Left ventricle myocardium superior (tissue), 1 donor: Measurements from ENCODE around the gene NXPH2. TPM values are rescaled to one million over a fixed set of nuclear protein-coding genes. Genes with fewer than 3 reads are reported as not detected.

Experiments used
- ATAC-seq: fragments of 200-7000 bp; cut with Tn5 transposase; one replicate; pipeline ENCODE4 v1.9.1; 2020; ENCODE audit warnings: mild to moderate bottlenecking, moderate library complexity
- DNase-seq: peaks from one replicate; pipeline ENCODE4 v3.0.0-alpha.2; 2020
- intact Hi-C: fragments of 100-400 bp; cut with micrococcal nuclease; formaldehyde crosslinking; loops from one replicate; pipeline ENCODE4 v1.11.0; 2022
- long read RNA-seq: library from polyadenylated mRNA; unstranded; transcript quantifications from one replicate; pipeline ENCODE4 v2.0.0, GENCODE V29; 2021
- total RNA-seq: library from RNA; stranded (reverse); fragmentation: NEBNext Ultra II Directional; extraction: Animal tissue kit (Norgen Biotek cat#: 25700); gene quantifications from one replicate; pipeline ENCODE4 v1.2.1, GENCODE V29; 2021
- donor health status: DM: no; HTN: yes; CAD: no; lungs with severe emphysema.

NXPH2 gene
- not detected for total RNA-seq
- long read RNA-seq = 0 reads

DNA sequence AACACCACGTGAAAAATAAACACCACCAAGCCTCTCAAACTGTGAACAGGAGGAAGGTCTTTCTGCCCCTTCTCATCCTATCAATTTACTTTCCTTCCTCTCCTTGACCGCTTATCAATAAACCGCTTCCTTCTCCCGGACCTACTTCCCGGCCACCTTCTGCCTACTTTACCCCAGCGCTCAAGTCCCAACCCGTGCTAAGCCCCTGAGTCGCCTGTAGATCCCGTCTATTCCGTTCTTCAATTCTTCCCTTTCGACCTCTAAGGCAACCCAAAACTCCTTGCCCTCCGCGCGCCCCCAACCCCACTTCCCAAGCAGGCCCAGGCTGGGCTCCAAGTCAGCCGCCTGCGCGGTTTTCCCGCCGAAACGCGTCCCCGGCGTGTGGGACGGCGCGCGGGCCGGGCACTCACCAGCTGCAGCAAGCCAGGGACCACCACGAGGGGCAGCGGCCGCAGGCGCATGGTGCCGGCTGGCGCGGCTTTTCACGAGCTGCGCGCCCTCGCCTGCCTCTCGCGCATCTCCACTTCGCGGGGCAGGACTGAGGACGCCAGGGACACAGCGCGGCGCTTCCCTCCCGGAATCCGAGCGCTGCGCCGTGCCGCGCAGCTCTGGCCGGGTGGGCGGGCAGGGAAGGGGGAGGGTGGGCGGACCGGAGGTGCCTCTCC lies at the start of gene NXPH2:
NXPH2 (minus strand) TSS at position 610 of the 665 bp plus-strand sequence; CDS start at position 461, 149 bp downstream.
- DNase-seq = no peak
- intact Hi-C loops = no loop called here
- ATAC-seq = peak; percentile 14

DNA sequence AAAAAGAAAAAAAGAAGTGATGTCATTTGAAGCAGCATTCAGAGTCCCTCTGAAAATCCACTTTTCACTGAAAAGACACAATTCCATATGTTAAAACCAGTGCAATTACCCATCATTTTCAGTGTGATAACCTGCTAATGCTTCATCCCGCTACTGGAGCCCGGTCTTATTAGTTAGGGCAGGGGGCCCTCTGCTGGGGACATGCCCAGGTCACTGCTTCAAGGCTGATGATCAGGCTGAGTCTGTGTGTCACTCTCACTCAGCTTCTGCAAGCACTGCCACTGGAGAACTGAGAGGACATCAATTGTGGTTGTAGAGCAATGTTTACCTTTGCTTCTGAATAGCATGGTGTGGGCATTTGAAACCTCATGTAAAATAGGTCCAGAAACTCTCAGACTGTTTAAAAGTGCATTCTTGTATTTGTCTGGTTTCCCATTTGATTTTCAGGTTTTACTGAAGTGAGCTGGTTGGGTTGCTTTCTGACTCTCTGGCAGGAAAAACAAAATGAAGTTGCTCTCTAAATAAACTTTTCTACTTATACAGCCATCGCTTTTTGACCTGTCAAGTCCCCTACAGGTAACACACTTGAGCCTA lies 49.2 kb upstream of the NXPH2 start:
- peak; percentile 40 for DNase-seq
- ATAC-seq = peak; percentile 42
- intact Hi-C loops = loop anchor here (5.0 kb wide), 1 partner anchor 917 kb away; no protein-coding TSS in a partner anchor

DNA sequence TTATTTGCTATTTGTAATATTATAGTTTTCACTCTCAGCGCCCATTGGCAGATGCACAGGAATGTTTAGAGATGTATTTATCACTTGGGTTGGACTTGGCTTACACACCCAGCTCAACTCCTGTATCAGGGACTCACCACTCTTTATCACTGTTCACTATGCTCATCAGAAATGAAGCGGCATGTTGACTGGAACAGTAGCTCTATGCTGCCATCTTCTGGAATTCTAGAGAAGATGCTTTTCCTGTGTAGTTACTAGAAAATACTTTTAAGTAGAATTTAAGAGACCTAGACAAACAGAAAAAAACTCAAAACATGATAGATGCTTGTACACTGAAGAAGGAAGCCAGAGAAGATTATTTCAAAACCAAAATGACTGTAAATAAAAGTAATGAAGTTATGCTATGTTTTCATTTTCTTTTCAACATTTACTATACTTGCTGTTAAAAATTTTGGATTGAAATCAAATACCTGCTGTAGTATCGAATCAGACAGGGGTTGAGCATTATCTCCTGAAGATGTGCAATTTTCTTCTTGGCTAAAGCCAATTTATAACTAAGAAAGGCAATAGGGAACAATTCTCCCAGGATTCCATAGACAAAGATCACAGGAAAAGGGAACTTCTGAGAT lies 47.4 kb upstream of the NXPH2 start:
- intact Hi-C loops = loop anchor here (5.0 kb wide), 1 partner anchor 915 kb away; no protein-coding TSS in a partner anchor
- DNase-seq (no peak), ATAC-seq (peak; percentile 57)

DNA sequence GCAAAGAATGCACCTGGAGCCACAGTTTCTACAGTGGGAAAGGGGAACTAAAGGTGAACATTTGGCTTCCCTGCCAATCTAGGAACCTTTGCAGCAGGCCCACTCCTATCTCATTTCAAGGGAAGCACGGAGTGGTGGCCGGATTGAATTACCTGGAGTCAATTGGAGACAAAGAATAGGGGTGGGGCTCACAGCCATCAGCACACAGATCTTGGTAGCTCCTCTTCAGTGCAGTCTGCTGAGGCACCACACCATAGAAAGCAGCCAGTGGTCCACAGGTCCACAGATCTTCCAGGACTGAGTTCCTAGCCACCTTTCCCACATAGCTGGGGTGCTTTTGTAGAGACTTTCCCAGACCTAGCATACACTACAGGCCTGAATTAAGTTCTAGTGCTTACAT lies 43.5 kb upstream of the NXPH2 start:
- intact Hi-C loops = no loop called here
- no peak for ATAC-seq
- no peak for DNase-seq

DNA sequence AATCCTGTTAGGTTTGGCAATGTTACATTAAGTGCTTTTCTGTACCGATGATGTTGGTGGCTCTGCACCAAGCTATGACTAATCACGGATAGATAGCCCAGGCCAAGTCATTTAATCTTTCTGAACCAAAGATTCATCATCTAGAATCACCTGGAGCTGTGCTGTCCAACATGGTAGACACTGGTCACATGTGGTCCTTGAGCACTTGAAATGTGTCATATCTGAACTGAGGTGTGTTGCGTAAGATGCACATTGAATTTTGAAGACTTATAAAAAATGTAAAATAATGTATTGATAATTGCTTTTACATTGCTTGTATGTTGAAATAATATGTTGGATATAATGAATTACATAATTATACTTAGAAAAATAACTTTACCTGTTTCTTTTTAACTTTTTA lies 39.8 kb upstream of the NXPH2 start:
- DNase-seq (no peak), ATAC-seq (no peak)
- intact Hi-C loops = no loop called here

DNA sequence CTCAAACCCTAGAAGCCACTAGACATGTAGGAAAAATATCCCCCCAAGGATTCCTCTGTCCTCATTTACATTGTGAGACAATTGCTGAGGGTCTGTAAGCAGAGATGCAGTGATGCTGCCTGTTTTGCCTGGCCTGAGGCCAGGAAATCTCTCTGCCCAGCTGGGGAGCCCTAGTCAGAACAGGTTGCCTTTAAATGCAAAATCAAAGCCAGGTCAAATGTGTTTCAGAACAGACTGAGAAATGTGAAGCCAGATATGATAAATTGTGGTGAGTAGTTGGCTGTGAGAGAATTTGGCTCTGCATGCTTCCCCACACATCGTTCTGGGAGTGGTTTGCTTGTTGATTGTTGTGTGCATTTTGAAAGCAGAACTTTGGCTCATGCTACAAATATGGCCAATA lies 38.4 kb upstream of the NXPH2 start:
- no peak for ATAC-seq
- DNase-seq = no peak
- intact Hi-C loops = no loop called here

DNA sequence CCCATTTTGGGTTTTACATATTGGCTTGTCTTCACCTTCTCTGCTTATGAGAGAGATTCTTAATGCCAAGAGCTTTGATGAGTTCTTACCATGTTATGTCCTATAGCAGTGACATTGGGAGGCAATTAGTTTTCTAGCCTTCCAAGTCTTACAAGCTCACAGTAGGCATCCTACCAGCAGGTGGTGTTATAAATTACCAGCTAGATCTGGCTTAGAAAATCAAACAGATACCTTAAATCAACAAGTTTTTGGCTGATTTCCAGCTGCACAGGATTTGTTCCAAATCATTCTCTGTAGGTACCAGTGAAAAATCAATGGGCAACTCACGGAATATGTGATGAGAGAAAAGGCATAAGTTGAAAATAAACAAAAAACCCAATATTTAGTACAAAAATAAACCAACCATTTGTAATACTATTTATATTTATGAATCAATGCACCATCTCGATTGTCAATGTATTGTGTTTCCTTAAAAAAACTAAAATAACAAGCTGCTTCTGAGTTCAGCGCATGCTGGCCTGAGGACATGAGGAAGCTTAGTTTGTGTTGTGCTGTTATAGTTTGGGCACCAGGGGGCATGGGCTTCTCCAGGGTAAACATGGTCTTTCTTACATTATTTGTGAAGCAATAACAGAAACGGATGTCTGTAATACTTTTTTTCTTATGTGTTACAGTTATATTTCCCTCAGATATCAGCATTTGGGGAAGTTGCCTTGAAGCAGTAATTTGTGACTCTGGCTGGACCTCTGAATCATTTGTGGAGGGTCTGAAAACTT lies 34.1 kb upstream of the NXPH2 start:
- DNase-seq (no peak), ATAC-seq (no peak)
- intact Hi-C loops = no loop called here

DNA sequence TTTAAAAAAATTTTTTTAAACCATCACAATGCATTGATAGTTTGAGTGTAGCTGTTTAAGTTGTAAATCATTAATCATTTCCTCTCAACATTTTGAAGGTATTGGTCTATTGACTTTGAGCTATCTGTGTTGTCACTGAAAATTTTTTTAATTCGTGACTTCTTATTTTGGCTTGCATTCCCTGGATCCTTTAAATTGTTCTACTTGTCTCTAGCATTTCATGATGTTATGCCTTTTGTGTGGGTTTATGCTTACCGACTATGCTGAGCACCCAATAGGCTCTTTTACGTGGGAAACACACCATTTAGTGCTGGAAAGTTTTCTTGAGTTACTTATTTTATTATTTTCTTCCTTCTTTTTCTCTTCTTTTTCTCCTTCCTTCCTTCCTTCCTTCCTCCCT lies 31.2 kb upstream of the NXPH2 start:
- ATAC-seq = no peak
- intact Hi-C loops = no loop called here
- no peak for DNase-seq

DNA sequence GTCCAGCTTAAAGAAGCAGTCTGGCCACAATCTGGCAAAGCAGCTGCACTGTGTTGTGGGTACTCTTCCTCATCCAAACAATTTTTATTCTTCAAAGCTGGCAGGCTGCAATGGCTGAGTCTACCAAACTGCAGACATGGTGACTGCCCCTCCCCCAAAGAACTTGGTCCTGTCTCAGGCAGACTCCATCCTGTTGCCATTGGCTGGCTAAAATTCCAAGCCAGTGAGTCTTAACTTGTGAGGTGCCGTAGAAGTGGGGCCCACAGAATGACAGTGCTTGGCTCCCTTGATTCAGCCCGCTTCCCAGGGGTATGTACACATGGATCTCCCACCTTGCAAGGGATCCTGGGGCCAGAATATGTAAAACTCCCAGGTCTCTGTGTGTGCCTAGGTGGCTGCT lies 14.5 kb upstream of the NXPH2 start:
- no peak for DNase-seq
- intact Hi-C loops = no loop called here
- no peak for ATAC-seq

DNA sequence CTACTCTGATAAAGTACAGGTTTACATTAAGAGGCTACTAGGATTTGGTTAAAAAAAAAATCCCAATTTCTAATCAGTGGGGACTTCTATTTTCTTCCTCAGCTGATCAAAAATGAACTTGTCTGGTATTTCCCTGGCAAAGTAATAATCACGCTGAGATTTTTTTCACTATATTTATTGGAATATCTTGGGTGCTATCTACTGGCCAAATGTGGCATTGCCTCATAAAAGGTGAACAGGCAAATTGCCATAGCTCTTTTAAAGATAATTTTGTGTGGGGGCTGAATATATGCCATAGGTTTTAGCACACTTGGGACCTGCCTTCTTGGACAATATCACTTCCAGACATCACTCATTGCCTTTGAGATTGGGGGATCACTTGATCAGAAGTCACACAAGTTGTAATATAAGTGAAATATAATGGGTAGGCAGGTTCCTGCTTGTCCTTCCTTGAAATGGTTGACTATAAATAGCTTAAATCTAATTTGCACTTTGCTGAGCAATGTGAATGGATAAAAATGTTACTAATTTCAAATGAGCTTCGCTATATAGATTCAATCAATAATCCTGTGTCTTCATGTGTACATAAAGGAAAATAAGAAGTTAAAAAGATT lies 7.0 kb upstream of the NXPH2 start:
- DNase-seq = no peak
- no peak for ATAC-seq
- intact Hi-C loops = no loop called here

DNA sequence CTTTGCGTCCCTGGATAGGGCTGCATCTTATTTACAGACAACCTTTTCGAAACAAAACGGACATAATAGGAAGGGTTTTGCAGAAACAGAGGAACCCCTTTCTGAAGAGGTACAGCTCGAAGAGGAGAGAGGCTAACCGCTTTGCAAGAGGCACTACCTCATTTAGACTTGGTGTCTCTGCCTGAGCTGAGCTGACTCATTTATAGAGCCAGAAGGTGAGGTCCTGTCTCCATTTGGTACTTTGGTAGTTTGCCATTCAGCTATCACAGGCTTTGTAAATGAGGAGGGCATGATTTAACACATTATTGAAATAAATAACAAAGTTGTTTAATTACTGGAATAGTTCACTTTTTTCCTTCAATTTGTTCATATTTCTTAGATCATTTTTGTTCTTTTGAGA lies 2.2 kb upstream of the NXPH2 start:
- ATAC-seq (no peak), DNase-seq (no peak)
- intact Hi-C loops = no loop called here

DNA sequence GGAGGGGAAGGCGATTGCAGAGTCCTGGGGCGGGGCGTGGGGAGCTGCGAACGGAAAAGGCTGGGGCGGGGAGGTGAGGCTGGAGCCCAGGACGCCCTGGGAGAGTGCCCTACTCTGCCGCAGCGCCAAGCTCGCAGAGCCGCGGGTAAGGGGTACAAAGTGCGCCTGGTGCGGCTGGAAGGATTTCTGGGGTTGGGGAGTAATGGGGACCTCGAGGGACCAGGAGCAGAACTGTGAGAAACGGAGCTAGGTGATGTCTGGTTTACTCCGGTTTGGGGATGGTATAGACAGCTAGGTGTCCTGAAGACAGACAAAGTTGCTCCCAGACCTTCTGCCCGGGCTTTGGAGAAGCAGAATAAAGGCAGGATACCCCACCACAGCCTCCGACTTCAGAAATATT lies 718 bp upstream of the NXPH2 start:
- intact Hi-C loops = no loop called here
- no peak for DNase-seq
- no peak for ATAC-seq

DNA sequence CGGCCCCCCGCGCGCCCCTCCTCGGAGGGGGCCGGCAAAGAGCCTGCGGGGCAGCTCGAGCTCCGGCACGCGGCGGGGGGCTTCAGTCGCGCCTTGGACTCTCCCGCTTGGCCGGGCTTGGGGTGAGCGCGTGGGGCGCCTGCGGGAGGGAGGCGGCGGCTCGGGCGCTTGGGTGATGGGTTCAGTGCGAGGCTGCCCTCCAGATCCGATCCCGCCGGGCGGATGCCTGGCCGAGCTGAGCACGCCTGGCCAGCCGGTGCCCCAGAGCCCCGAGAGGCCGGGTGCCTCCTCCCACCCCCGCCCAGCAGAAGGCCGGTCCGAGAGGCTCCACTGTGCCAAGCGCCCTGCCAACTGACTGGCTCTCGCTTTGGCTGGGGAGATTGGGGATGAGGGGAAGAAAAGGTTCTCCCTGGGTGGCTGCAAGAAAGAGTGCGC lies 273 bp upstream of the NXPH2 start:
- DNase-seq = no peak
- intact Hi-C loops = no loop called here
- ATAC-seq = no peak

DNA sequence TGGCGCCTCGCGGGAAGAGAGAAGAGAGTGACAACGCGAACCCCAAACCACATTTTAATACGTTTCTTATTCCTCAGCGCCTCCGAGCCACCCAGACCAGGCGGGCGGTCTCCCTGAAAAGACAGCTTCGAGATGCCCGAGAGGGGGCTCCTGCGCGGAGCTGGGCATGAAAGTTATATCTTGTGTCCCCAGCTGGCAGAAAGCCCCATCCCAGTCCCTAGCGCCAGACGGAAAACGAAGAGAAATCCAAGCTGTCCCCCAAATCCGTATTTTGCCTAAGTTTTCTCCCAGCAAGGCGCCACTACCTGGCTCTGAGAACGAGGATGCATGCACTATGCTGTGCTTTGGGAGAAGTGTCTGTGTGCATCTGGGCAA lies 797 bp downstream of the NXPH2 start:
- DNase-seq = no peak
- no peak for ATAC-seq
- intact Hi-C loops = no loop called here

DNA sequence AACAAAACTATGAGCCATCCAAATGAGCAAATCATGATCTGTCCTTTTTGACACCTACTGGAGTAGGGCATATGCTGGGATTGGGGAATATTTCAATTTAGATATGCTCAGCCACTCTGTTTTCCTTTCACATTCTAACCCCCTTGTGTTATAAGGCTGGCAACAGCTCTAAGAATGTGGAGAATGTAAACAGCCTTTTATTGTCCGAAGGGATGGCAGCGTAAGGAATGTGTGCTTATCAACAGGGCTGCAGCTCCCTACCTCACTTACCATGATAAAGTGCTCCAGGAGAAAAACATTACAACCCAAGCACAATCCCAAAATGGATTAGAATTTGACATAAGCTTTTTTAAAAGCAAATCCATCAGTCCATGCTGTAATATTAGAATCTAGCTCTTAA lies 2.2 kb downstream of the NXPH2 start:
- no peak for DNase-seq
- no peak for ATAC-seq
- intact Hi-C loops = no loop called here

DNA sequence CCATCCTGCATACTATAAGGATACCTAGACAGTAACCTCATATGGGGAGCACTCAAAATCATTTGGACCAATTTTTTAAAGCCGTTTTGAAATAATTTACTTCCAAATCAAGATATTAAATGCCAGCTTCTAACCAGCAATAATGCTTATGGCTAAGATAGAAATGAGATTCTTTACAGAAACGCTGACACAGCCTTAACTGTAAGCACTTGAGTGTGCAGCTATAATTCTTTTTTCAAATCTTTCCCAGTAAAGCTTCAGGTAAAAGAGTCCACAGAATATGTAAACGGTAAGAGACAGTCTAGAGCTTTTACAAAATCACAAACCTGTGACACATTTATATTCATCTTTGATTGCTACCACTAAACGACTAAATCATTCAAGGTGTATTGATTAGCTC lies 4.5 kb downstream of the NXPH2 start:
- no peak for ATAC-seq
- intact Hi-C loops = no loop called here
- DNase-seq = no peak

DNA sequence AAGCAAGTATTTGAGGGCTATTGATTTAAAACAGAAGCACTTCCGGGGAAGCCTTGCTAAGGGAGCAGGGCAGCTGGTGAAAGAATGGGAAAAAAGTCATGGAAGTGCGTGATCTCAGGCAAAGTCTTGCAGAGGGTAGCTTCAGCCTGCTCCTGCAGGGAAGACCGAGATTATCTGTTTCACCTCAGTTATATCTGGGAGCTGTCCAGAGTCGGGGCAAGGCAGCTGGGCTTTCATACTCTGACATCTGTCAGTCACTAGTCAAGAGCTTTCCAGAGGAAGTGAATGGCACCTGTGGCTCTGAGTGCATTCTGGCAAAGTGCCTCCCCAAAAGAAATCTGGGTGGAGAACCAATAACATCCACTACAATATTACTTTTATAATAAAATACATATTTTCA lies 8.7 kb downstream of the NXPH2 start:
- intact Hi-C loops = no loop called here
- no peak for DNase-seq
- ATAC-seq = no peak

DNA sequence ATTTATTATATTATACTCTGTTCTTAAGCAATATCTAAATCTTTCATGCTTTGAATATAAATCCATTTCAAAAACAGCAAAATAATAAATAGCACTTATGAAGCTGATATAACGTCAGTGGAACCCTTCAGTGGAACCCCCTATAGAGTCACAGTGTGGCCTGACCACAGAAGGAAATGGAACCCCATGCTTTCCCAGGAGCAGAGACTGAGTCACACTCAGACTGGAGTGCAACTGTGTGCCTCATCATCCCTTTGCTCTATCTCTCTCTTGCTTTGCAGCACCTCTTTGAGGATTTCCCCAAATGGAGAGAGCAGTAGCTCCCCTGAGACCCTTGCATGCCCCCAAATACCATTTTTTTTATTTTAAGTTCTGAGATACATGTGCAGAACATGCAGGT lies 13.1 kb downstream of the NXPH2 start:
- no peak for ATAC-seq
- intact Hi-C loops = no loop called here

DNA sequence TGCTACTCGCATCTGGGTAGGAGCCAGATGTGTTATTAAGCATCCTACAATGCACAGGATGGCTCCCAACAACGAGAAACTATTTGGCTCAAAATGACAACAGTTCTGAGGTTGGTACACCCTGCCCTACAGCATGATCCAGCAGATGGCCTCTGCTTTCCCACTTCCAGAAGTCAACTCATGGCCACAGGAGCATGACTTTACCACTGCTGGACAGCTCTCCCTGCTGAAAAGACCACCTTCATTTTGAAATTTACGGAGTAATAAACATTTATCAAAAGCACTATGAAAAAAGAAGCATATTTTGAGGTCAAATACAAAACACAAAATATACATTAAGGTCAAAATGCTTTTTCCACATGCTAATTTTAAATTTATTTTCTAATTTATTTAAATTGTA lies 13.7 kb downstream of the NXPH2 start:
- ATAC-seq (no peak), DNase-seq (no peak)
- intact Hi-C loops = no loop called here

More for the DNA sequence above, 13.1 kb downstream of the NXPH2 start:
- DNase-seq = no peak

DNA sequence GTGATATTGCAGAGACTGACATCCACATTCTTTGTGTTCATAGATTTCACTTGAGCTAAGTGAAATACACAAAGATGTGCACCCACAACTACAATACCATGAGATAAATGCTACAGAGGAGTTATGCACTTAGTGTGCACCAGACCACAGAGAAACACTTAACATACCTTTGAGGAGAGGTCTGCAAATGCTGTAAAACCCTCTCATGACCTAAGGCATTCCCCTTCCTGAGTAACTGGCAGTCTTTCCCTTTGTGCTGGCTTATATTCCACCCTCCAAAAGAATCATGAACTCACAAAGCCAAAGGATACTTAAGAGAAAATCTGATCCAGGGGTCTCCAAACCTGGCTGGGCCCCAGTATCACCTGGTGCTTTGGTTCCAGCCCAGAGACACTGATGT lies 16.2 kb downstream of the NXPH2 start:
- intact Hi-C loops = no loop called here
- no peak for ATAC-seq
- no peak for DNase-seq
